Activated T-cell treated with anti-CD3 and anti-CD28 coated beads for 48 hours (primary cell): Measurements from ENCODE around the gene SART1.
"Not testable (repeated sequence)": the region's sequence is repeated elsewhere in the genome, so short reads cannot be mapped to it uniquely, and the experiment has no call there.

Source experiments
- DNase-seq: peaks from one replicate; pipeline ENCODE4 v3.0.0-alpha.2; 2020; ENCODE audit warnings: low read depth

Gene SART1

DNA sequence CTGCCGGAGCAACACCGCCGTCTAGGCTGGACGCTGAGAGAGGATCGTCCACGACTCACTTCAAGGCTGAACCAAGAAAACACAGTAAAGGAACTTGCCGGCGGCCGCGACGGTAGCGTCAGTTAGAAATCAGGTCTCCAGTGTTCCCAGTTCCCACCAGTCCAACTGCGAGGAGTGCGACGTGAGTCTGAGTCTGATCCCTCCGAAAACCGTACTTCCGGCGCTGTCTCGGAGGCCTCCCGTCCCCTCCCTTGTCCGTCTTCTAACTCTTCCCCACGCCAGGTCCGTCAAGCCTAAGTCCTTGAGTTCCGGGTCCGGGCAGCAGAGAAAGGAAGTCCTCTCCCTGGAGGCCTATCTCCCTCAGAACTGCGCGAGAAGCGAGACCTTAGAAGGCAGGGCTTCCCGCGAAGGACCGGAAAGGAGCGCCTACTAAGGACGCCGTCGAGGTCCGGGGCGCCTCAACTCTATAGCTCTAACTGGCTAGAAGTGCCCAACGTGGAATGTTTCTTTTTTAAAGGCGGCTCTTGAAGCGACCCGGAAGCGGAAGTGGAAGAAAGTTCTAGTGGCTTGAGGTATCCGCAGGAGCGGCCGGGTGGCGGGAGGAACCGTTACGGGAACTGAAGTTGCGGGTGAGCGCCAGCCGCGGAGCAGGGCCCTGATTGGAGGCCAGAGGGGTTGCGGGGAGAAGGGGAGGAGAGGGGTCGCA lies 40.6 kb downstream of the SART1 start, which contains the start of the genes BANF1 and EIF1AD:
BANF1 (plus strand) TSS at position 562 of the 706 bp plus-strand sequence. CDS start 748 bp downstream, outside the sequence.
EIF1AD (minus strand) TSS at position 216 of the 706 bp plus-strand sequence. CDS start 1,768 bp downstream, outside the sequence.
- DNase-seq = peak; percentile 91

DNA sequence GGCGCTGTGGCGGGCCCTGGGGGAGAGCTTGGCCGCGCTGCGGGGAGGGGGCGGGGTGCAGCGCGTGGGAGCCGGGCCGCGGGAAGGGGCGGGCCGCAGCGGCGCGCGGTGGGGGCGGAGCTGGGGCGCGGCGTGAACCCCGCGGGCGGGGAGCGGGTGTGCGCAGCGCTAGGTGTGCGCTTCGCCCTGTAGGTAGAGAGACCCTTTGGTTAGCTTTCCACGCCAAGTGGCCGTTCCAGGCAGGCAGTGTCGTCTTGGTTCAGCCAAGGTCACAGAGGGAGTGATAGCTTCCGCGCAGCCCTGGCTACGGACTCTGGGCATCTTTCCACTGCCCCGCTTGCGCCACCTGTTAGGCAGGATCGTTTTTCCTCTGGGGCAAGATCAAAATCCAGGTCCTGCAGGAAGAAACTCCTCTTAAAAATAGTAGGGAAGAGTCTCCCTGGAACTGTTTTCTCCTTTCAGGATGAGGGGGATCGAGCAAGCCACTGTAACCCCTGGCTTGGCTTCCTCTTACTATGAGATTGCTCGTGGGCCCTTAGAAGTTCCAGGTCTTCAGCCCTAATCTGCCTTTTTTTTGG lies 41.2 kb downstream of the SART1 start:
- DNase-seq = peak; percentile 71

DNA sequence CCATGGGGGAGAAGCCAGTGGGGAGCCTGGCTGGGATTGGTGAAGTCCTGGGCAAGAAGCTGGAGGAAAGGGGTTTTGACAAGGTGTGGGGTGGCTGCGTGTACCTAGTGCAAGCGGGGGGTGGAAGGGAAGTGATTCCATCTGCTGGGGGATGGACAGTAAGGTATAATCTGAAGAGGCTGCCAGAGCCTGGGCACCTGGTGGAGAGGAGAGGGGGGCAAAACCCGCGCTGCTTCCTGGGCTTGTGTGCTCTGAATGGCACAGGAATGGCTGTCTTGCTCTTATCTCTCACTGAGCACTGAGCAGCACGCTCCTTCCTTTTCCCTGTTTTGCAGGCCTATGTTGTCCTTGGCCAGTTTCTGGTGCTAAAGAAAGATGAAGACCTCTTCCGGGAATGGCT lies 41.8 kb downstream of the SART1 start:
- no peak for DNase-seq

DNA sequence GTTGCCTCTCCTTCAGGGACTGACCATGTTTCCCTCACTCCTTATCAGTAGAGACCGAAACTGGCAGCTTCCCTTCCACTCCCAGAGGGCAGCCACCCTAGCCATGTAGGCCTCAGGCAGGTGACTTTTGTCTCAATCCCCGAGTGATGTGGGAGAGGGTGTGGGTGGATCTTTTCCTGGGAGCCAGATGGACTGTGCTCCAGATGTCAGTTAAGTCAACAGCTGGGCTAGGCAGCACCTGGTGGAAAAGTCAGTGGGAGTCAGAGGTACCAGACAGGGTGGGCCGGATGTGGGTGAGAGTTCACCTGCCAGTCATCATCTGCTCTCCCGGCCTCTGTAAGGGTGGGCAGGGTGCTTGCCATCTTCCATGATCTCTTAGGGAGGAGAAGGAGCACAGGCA lies 42.7 kb downstream of the SART1 start:
- no peak for DNase-seq

DNA sequence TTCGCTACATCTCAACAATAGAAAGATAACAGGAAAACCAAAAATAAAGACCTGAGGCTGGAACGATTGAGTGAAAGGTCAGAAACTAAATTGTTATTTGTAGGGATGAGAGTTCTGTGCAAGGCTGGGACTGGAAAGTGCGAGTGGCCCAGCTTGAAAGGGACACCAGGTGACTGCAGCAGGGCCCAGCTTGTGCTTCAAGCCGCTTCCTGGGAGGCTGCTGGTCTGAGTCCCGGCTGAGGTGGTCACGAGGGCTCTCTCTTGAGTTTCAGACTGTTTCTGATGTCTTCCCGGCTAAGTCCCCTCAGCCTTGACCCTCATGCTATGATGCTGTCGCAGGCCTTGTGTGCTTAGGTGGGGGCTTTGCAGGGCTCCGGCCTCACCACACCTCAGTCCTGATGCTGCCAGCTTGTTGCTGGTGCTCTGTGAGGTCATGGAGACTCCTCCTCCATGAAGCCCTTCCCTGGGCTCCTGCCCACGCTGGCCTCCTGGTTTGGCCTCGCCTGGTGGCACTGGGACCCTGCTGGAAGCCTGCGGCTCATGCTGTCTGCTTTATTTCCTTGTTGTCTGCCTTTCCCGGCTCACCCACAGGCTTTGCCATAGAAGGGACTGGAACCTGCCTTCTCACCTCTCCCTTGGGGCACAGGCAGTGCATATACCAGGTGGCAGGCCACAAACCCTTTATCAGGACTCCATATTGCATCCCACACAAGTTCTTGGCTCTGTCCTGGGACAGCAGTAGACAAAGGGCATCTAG lies 44.8 kb downstream of the SART1 start:
- DNase-seq = no peak

DNA sequence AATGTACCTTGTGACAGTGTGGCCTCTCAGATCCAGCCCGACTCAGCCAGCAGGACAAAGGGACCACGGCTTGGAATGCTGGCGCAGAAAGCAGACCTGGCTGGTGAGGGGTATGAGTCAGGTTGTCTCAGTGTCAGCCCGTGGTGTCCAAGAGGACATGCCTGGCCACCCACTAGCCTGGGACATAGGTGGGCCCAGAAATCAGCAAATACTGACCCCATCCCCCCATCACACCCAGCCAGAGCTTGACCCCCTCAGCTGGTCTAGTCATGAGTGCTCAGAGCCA lies 45.3 kb downstream of the SART1 start:
- no peak for DNase-seq

DNA sequence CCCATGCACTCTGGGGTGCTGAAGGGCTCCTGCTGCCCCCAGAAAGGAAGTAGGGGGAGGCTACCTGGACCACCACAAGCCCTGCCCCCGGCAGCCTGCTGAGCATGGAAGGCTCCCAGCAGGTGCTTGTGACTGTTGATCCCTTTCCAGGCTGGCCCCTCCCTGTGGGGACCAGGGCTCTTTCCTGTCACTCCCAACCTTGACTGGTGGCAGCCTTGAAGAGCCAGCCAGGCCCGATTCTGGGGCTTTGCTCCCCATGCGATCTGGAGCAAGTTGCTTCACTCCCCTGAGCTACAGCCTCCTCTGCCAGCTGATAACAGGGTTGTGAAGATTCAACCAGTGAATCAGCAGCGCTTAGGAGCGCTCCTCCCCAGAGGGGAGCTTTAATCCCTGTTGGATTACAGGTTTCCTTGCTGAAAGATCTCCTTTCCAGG lies 45.7 kb downstream of the SART1 start:
- DNase-seq = no peak

DNA sequence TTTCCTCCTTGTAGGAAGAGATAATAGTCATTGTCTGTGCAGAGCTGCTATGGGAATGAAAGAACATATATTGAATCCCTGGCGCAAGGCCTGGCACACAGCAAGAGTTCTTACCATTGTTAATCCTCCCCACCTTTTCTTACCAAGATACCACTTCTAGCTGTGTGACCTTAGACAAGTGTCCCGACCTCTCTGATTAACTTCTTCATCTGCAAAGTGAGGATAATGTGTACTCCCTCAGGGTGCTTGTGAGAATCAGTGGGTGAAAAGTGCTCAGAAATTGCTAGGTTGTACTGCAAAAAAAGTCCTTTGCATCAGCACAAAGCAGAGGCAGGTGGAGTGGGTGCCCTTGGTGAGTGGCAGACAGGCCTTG lies 46.5 kb downstream of the SART1 start:
- DNase-seq = no peak

DNA sequence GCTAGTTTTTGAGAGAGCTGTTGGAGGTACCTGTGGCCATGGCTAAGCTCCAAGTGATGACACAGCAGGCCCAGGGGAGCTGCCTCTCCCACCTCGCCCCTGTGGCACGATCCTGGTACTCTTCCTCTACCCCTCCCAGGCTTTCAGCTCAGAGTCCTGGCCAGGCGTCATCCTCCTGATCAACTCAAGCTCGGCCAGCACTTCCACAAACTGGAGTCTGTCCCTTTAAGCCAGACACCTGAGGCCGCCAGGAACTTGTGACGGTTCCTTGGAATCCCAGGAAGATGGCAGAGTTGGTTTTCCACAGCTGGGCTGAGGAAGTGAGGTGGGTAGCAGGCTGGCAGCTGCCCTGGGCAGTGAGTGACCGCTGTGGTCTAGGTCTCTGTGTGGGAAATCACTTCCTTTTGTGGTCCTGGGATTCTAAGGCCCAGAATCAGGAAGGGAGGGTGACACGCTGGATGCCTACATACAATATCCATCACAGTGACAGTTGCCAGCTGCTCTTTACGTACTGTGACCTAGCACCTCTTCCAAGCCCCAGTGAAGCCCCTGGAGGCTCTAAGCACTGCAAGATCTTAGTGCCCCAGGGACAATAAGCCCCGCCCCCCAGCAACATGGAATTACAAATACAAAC lies 47.1 kb downstream of the SART1 start:
- no peak for DNase-seq

DNA sequence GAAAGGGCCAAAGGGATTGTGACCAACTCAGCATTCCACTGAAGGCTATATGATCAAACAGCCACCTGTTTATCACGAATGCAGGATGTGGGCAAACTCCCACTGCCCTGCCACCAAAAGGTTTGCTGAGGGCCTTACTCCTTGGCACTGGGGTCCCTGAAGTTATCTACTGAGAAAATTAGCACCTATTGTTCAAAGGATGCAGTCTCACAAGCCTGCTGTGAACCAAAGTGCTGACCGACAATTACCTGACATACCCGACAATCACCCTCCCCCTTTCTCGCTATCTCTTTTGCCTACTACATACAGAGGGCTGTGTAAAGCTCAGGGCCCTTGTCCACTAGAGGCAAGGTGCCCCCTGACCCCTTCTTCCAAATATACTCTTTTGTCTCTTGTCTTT lies 48.5 kb downstream of the SART1 start:
- DNase-seq = not testable (repeated sequence)

DNA sequence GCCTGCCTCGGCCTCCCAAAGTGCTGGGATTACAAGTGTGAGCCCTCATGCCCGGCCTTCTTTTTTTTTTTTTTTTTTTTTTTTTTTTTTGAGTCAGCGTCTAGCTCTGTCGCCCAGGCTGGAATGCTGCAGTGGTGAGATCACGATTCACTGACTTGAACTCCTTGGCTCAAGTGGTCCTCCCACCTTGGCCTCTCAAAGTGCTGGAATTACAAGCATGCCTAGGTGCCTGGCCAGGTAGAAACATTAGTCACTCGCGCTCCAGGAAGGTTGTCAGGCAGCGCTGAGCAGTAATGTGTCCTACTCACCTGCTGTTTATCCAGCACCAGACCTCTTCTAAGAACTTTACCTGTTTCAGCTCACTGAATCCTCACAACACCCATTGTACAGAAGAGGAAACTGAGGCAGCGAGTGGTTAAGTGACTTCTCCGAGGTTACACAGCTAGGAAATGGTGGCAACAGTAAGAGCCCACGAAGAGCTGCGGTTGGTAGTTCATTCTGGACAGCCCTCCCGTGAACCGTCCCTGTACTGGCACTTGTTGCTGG lies 49.8 kb downstream of the SART1 start:
- DNase-seq = no peak

DNA sequence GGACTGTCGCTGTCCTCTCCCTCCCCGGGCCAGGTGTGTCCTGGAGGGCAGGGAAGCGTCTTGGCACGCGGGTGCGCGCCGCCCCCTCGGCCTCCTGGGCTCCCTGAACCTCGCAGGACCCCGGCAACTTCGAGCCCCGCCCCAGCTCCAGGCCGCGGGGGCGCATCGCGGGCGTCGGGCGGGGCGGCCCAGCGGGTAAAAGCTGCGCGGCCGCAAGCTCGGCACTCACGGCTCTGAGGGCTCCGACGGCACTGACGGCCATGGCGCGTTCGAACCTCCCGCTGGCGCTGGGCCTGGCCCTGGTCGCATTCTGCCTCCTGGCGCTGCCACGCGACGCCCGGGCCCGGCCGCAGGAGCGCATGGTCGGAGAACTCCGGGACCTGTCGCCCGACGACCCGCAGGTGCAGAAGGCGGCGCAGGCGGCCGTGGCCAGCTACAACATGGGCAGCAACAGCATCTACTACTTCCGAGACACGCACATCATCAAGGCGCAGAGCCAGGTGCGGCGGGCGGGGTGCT lies 50.3 kb downstream of the SART1 start, which contains the start of gene CST6:
CST6 (plus strand) TSS at position 224 of the 519 bp plus-strand sequence; CDS start at position 261, 37 bp downstream.
- DNase-seq = no peak

DNA sequence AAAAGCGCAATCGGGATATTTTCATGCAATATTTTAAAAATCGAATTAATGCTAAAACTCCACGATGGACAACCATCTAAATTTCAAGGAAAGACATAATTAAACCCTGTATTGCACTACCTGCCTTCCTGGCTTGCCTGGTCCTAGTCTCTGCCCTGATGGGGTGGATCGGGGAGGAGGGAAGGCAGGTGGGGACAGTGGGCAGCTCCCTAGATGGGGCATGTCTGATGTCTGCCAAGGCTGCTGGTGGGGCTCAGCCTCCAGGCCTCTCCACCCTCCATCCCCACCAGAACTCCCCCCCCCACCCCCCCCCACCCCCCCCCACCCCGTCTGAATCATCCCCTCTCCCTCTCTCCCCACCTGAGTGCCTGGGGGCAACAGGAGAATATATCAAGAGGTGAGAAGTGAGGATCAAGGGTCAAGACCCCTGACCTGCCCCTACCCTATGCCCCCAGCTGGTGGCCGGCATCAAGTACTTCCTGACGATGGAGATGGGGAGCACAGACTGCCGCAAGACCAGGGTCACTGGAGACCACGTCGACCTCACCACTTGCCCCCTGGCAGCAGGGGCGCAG lies 50.9 kb downstream of the SART1 start:
- DNase-seq = no peak

DNA sequence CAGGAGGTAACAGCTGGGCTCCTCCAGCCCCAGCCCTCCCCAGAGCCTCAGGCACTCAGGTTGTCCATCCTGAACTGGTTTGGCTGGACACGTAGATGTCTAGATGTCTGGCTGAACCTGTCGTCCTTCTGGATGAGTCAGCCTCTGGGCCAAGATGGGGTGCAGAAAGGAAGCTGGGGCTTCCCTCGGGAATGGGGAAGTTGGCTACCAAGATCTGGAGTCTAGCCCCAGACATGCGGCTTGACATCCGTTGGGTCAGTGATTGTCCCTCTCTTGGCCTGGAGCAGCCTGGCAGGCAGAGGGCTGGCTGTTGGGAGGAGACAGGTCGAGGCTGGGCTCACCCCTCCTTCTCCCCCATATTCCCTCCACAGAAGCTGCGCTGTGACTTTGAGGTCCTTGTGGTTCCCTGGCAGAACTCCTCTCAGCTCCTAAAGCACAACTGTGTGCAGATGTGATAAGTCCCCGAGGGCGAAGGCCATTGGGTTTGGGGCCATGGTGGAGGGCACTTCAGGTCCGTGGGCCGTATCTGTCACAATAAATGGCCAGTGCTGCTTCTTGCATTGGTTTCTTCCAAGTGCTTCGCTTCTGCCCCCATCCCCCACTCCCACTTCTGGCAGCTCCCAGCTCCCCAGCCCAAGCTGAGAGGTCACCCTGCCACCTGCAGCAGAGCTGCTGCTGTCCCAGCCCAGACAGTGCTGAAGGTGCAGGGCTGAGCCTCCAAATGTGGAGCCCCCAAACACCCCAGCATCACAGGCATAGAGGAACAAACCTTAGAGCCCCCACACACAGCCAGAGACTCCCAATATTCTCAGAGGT lies 51.6 kb downstream of the SART1 start:
- DNase-seq = no peak

DNA sequence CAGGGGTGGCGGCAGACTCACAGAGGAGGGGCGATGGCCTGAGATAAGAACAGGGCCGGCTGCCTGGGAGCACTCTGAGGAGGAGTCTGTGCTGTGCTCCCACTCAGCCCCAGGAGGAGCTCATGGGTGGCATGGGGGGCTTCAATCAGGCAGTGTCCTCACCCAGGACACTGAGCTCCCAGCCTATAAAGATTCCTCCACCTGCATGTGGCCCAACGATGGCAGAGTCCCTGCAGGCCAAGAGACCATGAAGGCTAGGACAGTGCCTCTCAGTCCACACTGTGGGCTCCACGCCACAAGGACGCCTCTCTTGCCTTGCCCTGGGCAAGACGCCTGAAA lies 52.2 kb downstream of the SART1 start:
- DNase-seq = no peak

DNA sequence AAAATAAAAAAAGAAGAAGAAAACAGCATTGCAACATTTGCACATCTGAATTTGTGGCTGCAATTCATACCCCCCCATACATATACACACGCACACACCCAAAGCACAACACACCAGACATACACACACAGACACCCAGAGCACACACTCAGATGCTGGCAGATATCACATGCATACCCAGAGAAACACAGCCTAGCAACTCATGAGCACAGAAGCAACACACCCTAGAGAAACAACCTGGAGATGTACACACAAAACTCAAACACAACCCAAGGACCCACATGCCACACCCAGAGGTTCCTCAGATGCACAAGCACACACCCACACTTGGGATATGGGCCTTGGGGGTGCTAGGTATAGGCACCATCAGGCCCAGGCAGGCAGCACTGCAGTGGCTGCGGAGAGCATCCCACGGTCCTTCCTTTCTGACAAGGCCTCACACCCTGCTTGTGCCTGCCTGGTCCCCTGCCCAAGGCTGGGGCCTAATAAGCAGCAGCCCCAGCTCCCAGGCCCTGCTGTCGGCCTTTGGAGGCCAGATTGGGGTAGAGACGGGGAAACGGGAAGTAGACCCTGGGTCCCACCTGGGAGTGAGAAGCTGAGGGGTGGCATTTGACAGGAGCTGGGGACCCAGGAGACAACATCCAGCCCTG lies 53.4 kb downstream of the SART1 start:
- DNase-seq = no peak

DNA sequence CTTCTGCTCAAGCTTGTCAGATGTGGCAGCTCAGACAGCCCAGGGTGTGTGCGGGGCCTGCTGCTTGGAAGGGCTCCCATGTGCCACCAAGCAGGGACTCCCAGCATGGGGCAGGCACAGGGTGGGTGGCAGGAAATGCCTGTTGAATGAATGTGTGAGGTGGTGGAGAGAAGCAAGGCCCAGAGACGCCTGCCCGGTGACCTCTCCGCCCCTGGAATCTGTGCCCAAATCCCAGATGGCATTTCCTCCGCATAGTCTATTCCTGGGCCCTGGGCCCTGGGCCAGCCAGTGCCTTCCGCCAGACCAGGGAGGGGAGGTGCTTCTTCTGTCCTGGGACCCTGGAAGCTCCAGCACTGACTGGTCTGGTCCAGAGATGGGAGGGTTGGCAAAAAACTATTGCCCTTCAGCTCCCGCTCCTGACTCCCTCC lies 53.9 kb downstream of the SART1 start:
- no peak for DNase-seq

DNA sequence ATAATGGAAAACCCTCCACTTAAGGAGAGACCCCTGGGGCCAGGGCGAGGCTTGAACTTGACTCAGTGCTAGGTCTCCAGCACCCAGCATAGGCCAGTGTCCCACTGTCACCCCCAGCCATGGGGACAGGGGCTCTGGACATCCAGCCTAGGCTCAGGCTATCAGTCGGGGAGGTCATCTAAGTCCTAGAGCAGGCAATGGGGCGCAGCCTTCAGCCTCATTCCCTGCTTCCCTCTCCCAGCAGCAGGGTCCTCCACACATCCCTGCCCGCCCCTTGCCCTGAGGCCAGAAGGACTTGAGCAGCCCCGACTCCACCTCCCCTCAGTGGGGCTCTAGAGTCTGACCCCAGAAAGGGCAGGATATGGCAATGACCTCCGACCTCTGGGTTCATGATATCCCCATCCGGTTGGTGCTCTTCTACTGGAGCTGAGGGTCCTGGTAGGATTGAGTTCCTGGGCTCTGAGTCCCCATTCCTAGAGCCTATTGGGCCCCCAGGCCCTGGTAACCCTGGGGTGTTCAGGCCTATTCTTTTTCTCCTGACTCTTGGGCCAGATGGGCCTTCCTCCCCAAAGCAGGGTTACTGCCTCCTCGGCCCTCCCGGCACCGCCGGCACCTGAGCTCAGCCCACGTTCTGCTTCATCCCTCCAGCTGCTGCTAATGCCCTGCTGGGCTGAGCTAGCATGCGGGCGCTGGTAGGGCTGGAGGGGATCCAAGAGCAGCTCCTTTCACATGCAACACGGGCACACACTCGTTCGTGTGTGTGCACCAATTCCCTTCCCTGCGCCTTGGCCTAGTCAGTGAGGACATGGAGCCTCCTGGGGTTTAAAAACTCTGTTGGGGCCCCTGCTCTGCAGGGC lies 54.6 kb downstream of the SART1 start:
- no peak for DNase-seq

DNA sequence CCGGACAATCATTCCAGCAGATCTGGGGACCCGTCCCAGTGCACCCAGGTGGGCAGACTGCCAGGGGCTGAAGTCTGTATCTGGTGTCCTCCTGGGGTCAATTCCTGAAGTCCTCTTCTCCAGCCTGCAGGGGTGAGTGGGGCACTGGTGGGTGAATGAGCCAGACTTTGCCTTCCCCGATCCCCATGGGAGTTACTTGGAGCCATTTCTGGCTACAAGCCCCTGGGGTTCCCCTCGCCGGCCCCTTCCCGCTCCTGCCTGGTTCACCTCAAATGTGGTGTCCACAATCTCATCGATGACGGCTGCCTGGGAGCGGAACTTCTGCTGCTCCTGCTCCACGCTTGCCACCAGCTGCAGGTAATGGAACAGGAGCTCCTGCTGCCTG lies 55.3 kb downstream of the SART1 start:
- no peak for DNase-seq

DNA sequence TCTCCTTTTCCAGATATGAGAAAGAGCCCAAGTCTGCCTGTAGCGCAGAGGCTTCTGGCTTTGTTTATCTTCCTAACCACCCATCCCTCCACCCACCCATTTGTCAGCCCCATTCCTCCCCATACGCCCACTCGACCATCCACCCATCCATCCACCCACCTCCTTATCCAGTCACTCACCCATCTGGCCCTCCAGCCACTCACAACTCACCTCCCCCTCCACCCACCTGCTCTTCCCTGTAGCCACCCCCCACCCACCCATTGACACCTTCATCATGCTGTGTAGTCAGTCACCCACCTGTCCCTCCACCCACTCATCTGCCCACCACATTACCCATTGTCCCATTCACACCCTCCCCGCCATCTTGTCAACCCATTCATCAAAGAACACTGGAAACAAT lies 55.8 kb downstream of the SART1 start:
- DNase-seq = no peak
